ENCODE measurements around the gene XG.

Gene XG

DNA sequence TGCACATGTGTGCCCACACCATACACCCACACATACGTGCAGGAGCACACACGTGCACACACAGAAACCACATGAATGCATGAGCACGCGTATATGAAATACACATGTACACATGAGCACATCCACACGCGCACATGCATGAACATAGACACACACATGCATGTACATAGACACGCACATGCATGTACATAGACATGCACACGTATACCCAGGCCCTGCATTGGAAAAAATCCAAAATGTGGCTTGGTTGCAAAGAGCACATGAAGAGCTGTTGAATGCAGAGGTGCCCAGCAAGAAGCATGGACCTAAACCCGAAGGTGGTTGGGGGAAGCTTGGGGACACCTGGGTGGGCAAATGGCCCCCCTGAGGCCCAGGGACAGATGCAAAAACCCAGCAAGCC is 42.3 kb upstream of the XG start:
- H3K9ac ChIP-seq (ENCODE audit: low read length) = no peak overlapping the region; the same call in 1 of the 2 replicates
- peak overlapping the region; percentile 45; the same call in 1 of the 2 replicates for H3K4me2 ChIP-seq (ENCODE audit: low read length)
- H3K27me3 ChIP-seq (ENCODE audit: insufficient read depth, low read length) = no peaks in the 10 kb centered on the region
- H3K79me2 ChIP-seq (ENCODE audit: insufficient read depth, low read length) = no peaks in the 10 kb centered on the region
- H3K9me2 ChIP-seq (ENCODE audit: low read depth, low read length) = no peaks in the 10 kb centered on the region
- peak overlapping the region; percentile 98 for H3K27ac ChIP-seq (ENCODE audit: low read depth, low read length, poor library complexity, severe bottlenecking)
- H2AFZ ChIP-seq (ENCODE audit: low read length) = no peak overlapping the region
- peaks cover 8% of the 10 kb centered on the region; the same call in 1 of the 2 replicates for H3K36me3 ChIP-seq (ENCODE audit: insufficient read depth, low read length)
- TF ChIP-seq, protein P1, sequence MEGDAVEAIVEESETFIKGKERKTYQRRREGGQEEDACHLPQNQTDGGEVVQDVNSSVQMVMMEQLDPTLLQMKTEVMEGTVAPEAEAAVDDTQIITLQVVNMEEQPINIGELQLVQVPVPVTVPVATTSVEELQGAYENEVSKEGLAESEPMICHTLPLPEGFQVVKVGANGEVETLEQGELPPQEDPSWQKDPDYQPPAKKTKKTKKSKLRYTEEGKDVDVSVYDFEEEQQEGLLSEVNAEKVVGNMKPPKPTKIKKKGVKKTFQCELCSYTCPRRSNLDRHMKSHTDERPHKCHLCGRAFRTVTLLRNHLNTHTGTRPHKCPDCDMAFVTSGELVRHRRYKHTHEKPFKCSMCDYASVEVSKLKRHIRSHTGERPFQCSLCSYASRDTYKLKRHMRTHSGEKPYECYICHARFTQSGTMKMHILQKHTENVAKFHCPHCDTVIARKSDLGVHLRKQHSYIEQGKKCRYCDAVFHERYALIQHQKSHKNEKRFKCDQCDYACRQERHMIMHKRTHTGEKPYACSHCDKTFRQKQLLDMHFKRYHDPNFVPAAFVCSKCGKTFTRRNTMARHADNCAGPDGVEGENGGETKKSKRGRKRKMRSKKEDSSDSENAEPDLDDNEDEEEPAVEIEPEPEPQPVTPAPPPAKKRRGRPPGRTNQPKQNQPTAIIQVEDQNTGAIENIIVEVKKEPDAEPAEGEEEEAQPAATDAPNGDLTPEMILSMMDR (IDR thresholded peaks at IDR 0.05; ENCODE audit: low read length) = no peak
- TF ChIP-seq EZH2 (IDR thresholded peaks at IDR 0.05; ENCODE audit: borderline replicate concordance, low read length) = no peak
- H3K4me3 ChIP-seq (ENCODE audit: low read depth, low read length, poor library complexity, severe bottlenecking) = no peak overlapping the region
- H3K4me1 ChIP-seq (ENCODE audit: insufficient read depth, low read length, severe bottlenecking) = peaks cover 67% of the 10 kb centered on the region
- no peaks in the 10 kb centered on the region for H4K20me1 ChIP-seq (ENCODE audit: insufficient read depth, low read length)
- H3K9me3 ChIP-seq (ENCODE audit: low read length) = no peaks in the 10 kb centered on the region
- 0 out of 2 replicates have a peak, but pooled peaks cover 3% of the 10 kb centered on the region for H3F3A ChIP-seq (ENCODE audit: insufficient read depth, low read length)

DNA sequence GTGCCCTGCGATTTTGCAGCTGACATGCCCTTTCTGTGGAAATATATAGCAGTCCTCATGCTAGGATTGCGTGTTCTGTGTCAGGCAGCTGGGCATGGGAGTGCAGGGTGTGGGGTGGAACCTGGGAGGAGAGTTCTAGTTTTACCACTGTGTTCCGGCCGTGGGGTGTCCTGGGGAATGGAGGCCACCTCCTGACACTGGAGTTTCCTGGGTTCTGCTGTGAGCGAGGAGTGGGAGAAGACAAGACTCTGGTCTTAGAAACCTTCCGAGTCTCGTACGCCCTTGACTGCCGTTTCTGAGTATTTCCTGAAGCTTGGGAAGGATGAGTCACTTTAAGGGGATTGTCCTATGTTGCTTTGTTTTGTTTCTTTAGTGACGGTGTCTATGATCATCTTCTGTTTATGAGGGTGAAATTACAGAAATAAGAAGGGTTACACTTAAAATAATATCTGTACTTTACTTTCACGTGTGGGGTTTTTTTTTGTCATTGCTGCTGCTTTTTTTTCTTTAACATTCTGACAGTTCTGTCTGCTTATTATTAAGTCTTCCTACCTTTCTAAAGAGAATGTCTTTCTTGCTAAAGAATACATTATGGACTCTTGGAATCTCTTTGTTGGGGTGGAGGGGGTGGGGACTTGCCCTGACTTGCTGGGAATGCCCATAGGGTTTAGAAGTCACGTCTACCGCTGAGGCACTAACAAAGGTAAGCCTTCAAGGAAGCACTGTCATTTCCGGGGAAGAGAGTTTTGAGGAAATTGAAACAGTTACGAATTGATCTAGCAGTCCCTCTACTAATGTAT is 41.6 kb upstream of the XG start:
- H3K9me3 ChIP-seq (ENCODE audit: low read length) = no peaks in the 10 kb centered on the region
- peak overlapping the region; percentile 98 for H3K27ac ChIP-seq (ENCODE audit: low read depth, low read length, poor library complexity, severe bottlenecking)
- peak overlapping the region; percentile 1; the same call in 1 of the 2 replicates for H3K9ac ChIP-seq (ENCODE audit: low read length)
- H3K9me2 ChIP-seq (ENCODE audit: low read depth, low read length) = no peaks in the 10 kb centered on the region
- no peaks in the 10 kb centered on the region for H4K20me1 ChIP-seq (ENCODE audit: insufficient read depth, low read length)
- H3K4me3 ChIP-seq (ENCODE audit: low read depth, low read length, poor library complexity, severe bottlenecking) = no peak overlapping the region
- no peak overlapping the region for H2AFZ ChIP-seq (ENCODE audit: low read length)
- peaks cover 74% of the 10 kb centered on the region for H3K4me1 ChIP-seq (ENCODE audit: insufficient read depth, low read length, severe bottlenecking)
- 0 out of 2 replicates have a peak, but pooled peaks cover 3% of the 10 kb centered on the region for H3F3A ChIP-seq (ENCODE audit: insufficient read depth, low read length)
- peak overlapping the region; percentile 45; the same call in 1 of the 2 replicates for H3K4me2 ChIP-seq (ENCODE audit: low read length)
- no peak for TF ChIP-seq EZH2 (IDR thresholded peaks at IDR 0.05; ENCODE audit: borderline replicate concordance, low read length)
- TF ChIP-seq, protein P1 (IDR thresholded peaks at IDR 0.05; ENCODE audit: low read length) = no peak
- no peaks in the 10 kb centered on the region for H3K27me3 ChIP-seq (ENCODE audit: insufficient read depth, low read length)
- H3K79me2 ChIP-seq (ENCODE audit: insufficient read depth, low read length) = no peaks in the 10 kb centered on the region
- peaks cover 8% of the 10 kb centered on the region; the same call in 1 of the 2 replicates for H3K36me3 ChIP-seq (ENCODE audit: insufficient read depth, low read length)

DNA sequence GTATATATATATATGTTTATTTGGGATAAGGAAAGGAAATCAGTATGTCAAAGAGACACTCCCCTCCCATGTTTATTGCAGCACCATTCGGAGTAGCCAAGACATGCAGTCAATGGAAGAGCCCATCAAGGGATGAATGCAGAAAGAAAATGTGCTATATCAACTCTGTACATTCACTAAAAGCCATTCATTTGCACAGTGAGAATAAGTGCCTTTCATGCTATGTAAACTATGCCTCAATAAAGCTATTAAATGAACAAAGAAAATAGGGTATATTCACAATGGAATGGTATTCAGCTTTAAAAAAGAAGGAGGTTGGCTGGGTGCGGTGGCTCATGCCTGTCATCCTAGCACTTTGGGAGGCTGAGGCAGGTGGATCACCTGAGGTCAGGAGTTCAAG is 40.4 kb upstream of the XG start:
- Histone ChIP-seq H4K20me1 (ENCODE audit: insufficient read depth, low read length) (no peaks in the 10 kb centered on the region), H2AFZ (ENCODE audit: low read length) (no peak overlapping the region), H3K9ac (ENCODE audit: low read length) (no peak overlapping the region), H3K36me3 (ENCODE audit: insufficient read depth, low read length) (peaks cover 8% of the 10 kb centered on the region; the same call in 1 of the 2 replicates), H3K9me3 (ENCODE audit: low read length) (no peaks in the 10 kb centered on the region), H3K79me2 (ENCODE audit: insufficient read depth, low read length) (no peaks in the 10 kb centered on the region), H3K27ac (ENCODE audit: low read depth, low read length, poor library complexity, severe bottlenecking) (no peak overlapping the region), H3K4me3 (ENCODE audit: low read depth, low read length, poor library complexity, severe bottlenecking) (no peak overlapping the region), H3K9me2 (ENCODE audit: low read depth, low read length) (no peaks in the 10 kb centered on the region), H3K4me1 (ENCODE audit: insufficient read depth, low read length, severe bottlenecking) (peaks cover 74% of the 10 kb centered on the region), H3K27me3 (ENCODE audit: insufficient read depth, low read length) (no peaks in the 10 kb centered on the region), H3K4me2 (ENCODE audit: low read length) (no peak overlapping the region), H3F3A (ENCODE audit: insufficient read depth, low read length) (0 out of 2 replicates have a peak, but pooled peaks cover 3% of the 10 kb centered on the region)
- TF ChIP-seq EZH2 (IDR thresholded peaks at IDR 0.05; ENCODE audit: borderline replicate concordance, low read length) = no peak
- TF ChIP-seq, protein P1 (IDR thresholded peaks at IDR 0.05; ENCODE audit: low read length) = no peak

Data from OCI-LY1 (cell line).